Measurements from ENCODE around the gene HPGDS.
"Not testable (repeated sequence)": the region's sequence is repeated elsewhere in the genome, so short reads cannot be mapped to it uniquely, and the experiment has no call there.

HPGDS gene

DNA sequence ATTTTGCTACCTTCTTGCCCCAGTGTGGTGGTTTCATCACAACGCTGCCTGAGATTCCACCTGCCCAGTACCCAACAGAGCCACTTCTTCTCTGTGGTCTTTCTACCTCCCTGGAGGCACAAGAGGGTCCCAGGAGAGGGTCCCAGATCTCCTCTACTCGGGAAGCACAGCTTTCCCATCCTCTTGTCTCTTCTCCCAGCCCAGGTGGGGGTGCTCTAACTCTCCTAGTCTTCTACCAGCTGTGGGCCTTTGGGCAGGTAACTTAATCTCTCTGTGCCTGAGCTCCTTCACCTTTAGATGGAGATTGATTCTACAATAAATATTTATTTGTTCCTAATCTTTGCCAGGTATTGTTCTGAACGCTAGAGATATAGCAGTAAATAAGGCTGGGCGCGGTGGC, 1.8 kb upstream of the HPGDS start:
- Histone ChIP-seq H3K4me1 (ENCODE audit: control insufficient read depth, insufficient read depth, low read length) (peaks cover 5% of the 10 kb centered on the region), H3K27me3 (replicated peaks; ENCODE audit: control insufficient read depth, insufficient read depth, low read length) (no peaks in the 10 kb centered on the region), H3K36me3 (ENCODE audit: control insufficient read depth, insufficient read depth, low read length, severe bottlenecking) (no peaks in the 10 kb centered on the region), H3K9ac (ENCODE audit: low read length) (no peak overlapping the region), H3K9me3 (ENCODE audit: control insufficient read depth, low read length) (no peaks in the 10 kb centered on the region), H3K4me3 (ENCODE audit: low read length) (no peak overlapping the region)
- DNase-seq (ENCODE audit: low read depth): no peak

DNA sequence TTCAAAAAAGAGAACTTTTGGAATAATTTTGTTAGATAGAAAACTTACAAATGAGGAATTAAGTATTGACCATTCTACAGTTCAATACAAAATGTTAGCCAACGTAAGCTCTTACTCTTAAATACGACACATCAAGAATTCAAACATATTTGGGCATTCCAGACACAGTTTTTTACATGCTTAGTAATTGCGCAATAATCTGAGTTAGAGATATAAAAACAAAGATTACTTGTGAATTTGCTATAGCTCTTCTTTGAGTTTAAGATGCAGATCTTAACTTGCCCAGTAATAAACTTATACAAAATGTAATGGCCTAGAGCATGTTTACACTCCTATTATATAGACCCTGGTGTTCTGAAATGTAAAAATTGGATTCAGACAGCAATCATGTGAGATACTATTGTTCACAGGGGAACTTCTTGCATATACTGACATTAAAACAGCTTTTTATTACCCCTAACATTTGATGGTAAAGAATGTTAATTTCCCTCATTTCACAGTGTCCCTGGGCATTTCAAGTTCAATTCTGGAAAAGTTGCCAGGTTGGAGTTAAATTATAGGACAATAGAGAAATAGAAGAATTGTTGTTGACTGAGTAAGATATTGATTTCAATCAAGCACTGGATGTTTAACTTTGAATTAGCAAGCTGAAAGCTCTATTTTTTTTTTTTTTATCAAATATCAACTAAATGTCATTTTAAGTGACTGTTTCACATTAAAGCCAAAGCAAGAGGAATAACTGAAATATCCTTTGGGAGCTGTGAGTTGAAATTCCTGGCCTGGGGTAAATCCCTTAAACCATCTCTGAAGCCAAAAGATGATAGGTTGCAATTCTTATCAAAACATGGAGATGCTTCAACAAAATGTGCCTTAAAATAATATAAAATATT, 910 bp downstream of the HPGDS start:
- Histone ChIP-seq H3K27me3 (replicated peaks; ENCODE audit: control insufficient read depth, insufficient read depth, low read length) (no peaks in the 10 kb centered on the region), H3K9me3 (ENCODE audit: control insufficient read depth, low read length) (no peaks in the 10 kb centered on the region), H3K9ac (ENCODE audit: low read length) (no peak overlapping the region), H3K4me3 (ENCODE audit: low read length) (no peak overlapping the region), H3K36me3 (ENCODE audit: control insufficient read depth, insufficient read depth, low read length, severe bottlenecking) (no peaks in the 10 kb centered on the region), H3K4me1 (ENCODE audit: control insufficient read depth, insufficient read depth, low read length) (peaks cover 5% of the 10 kb centered on the region)
- DNase-seq (ENCODE audit: low read depth): peak; percentile 56

DNA sequence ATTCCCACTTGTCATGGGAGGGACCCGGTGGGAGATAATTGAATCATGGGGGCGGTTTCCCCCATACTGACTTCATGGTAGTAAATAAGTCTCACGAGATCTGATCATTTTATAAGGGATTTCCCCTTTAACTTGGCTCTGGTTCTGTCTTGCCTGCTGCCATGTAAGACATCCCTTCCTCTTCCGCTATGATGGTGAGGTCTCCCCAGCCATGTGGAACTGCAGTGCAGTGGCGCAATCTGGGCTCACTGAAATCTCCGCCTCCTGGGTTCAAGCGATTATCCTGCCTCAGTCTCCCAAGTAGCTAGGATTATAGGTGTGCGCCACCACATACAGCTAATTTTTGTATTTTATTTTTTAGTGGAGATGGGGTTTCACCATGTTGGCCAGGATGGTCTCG, 2.9 kb downstream of the HPGDS start:
- Histone ChIP-seq H3K9me3 (ENCODE audit: control insufficient read depth, low read length) (no peaks in the 10 kb centered on the region), H3K4me3 (ENCODE audit: low read length) (no peak overlapping the region), H3K9ac (ENCODE audit: low read length) (no peak overlapping the region), H3K27me3 (replicated peaks; ENCODE audit: control insufficient read depth, insufficient read depth, low read length) (no peaks in the 10 kb centered on the region), H3K4me1 (ENCODE audit: control insufficient read depth, insufficient read depth, low read length) (peaks cover 13% of the 10 kb centered on the region), H3K36me3 (ENCODE audit: control insufficient read depth, insufficient read depth, low read length, severe bottlenecking) (no peaks in the 10 kb centered on the region)
- DNase-seq (ENCODE audit: low read depth): no peak

DNA sequence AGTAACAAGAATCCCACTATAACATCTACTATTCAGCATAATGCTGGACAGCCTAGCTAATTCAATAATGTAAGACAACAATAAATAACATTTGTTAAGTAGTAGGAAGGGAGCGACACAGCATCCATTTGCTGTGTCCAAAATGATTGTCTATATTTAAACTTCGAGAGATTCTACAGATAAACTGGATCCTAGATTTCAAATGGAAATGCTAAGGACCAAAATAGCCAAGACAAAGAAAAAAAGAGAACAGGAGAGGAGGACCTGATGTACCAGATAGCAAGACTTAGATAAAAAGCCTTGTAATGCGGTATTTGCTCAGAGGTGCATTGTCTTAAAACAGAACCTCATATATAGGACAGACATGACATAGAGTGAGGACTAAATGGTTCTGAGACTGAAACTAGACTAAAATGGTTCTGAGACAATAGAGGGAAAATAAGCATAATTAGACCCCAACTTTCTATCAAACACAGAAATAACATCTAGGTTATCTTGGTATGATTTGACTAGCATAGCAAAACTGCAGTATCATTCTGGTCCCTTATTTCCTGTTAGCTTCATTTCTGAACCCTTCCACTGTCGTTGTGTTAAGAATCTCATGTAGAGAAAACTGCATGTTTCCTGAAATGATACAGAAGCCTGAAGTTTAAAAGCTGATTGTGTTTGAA, 3.8 kb downstream of the HPGDS start:
- Histone ChIP-seq H3K9me3 (ENCODE audit: control insufficient read depth, low read length) (no peaks in the 10 kb centered on the region), H3K9ac (ENCODE audit: low read length) (no peak overlapping the region), H3K4me3 (ENCODE audit: low read length) (no peak overlapping the region), H3K27me3 (replicated peaks; ENCODE audit: control insufficient read depth, insufficient read depth, low read length) (no peaks in the 10 kb centered on the region), H3K4me1 (ENCODE audit: control insufficient read depth, insufficient read depth, low read length) (peaks cover 22% of the 10 kb centered on the region), H3K36me3 (ENCODE audit: control insufficient read depth, insufficient read depth, low read length, severe bottlenecking) (no peaks in the 10 kb centered on the region)
- DNase-seq (ENCODE audit: low read depth): no peak

DNA sequence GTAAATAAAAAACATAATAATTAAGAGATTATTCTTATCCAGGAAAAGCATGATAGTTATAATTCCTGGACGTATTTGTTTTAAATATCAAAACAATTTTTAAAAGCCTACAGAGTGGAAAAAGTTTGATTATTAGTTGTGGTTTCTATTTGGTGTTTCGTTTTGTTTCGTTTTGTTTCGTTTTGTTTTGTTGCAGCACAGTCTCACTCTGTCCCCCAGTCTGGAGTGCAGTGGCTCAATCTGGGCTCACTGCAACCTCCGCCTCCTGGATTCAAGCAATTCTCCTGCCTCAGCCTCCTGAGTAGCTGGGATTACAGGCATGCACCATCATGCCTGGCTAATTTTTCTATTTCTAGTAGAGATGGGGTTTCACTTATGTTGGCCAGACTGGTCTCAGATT, 5.8 kb downstream of the HPGDS start:
- H3K36me3 ChIP-seq (ENCODE audit: control insufficient read depth, insufficient read depth, low read length, severe bottlenecking); H3K9ac ChIP-seq (ENCODE audit: low read length); H3K9me3 ChIP-seq (ENCODE audit: control insufficient read depth, low read length); H3K27me3 ChIP-seq (replicated peaks; ENCODE audit: control insufficient read depth, insufficient read depth, low read length); H3K4me3 ChIP-seq (ENCODE audit: low read length); DNase-seq (ENCODE audit: low read depth): not testable (repeated sequence)
- peaks cover 24% of the 10 kb centered on the region for H3K4me1 ChIP-seq (ENCODE audit: control insufficient read depth, insufficient read depth, low read length)

DNA sequence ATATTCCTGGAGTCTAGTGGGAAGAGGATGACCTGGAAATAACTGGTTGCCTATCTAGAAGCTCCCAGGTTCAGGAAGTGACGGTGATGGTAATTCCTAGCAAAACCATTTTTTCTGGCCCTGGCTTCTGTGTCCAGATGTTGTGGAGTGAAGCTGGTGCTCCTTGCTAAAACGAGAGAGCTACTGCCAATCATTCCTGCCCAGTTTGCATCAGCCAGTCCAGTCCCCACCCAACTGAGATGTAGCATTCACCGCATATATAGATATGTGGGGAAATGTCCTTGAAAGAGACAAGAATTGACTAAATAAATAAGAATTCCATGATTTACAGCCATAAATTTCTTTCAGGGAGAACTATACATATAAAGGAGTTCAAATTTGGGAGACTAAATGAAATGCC, 6.3 kb downstream of the HPGDS start:
- Histone ChIP-seq H3K9ac (ENCODE audit: low read length) (no peak overlapping the region), H3K4me1 (ENCODE audit: control insufficient read depth, insufficient read depth, low read length) (peaks cover 20% of the 10 kb centered on the region), H3K9me3 (ENCODE audit: control insufficient read depth, low read length) (no peaks in the 10 kb centered on the region), H3K27me3 (replicated peaks; ENCODE audit: control insufficient read depth, insufficient read depth, low read length) (peaks cover 5% of the 10 kb centered on the region), H3K4me3 (ENCODE audit: low read length) (no peak overlapping the region), H3K36me3 (ENCODE audit: control insufficient read depth, insufficient read depth, low read length, severe bottlenecking) (no peaks in the 10 kb centered on the region)
- no peak for DNase-seq (ENCODE audit: low read depth)

DNA sequence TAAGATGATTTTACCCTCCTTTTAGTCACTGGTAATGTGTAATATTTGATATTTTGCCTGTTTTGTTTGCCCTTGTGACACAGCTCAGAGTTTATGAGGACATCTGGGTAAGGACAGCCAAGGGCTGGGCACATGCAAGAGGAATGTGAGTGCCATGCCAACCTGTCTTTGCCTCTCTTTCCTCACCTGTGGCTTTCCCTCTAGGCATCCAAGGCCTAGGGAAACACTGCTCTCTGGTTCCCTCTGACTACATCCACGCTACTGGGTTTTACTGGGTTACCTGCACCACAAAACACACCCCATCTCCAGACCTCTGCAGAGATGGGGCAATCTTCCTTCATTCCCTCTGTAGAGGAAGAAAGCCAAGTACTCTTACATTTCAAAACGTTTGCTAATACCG, 7.7 kb downstream of the HPGDS start:
- H3K4me1 ChIP-seq (ENCODE audit: control insufficient read depth, insufficient read depth, low read length): peaks cover 20% of the 10 kb centered on the region
- no peak overlapping the region for H3K9ac ChIP-seq (ENCODE audit: low read length)
- no peak overlapping the region for H3K4me3 ChIP-seq (ENCODE audit: low read length)
- no peaks in the 10 kb centered on the region for H3K9me3 ChIP-seq (ENCODE audit: control insufficient read depth, low read length)
- DNase-seq (ENCODE audit: low read depth): no peak
- peaks cover 7% of the 10 kb centered on the region for H3K27me3 ChIP-seq (replicated peaks; ENCODE audit: control insufficient read depth, insufficient read depth, low read length)
- H3K36me3 ChIP-seq (ENCODE audit: control insufficient read depth, insufficient read depth, low read length, severe bottlenecking): no peaks in the 10 kb centered on the region

DNA sequence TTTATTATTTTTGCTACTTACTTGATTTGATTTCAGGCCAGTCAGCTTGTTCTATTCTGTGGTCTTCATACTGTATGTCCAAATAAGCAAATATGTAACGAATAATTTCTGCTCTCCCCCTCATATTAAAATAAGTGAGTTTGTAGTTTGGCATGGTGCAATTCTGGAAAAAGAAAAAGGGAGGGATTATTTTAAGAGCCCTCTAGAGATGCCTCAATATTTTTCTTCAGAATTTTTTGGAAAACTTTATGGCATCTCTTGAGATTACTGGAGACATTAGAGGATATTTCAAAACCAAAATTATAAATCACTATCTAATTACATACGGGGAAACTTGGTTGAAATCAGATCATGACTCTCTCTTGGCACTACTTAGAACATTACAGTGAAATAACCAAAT, 8.2 kb downstream of the HPGDS start:
- no peaks in the 10 kb centered on the region for H3K9me3 ChIP-seq (ENCODE audit: control insufficient read depth, low read length)
- H3K4me1 ChIP-seq (ENCODE audit: control insufficient read depth, insufficient read depth, low read length): peaks cover 20% of the 10 kb centered on the region
- no peak for DNase-seq (ENCODE audit: low read depth)
- peak overlapping the region; percentile 21 for H3K9ac ChIP-seq (ENCODE audit: low read length)
- peaks cover 11% of the 10 kb centered on the region for H3K27me3 ChIP-seq (replicated peaks; ENCODE audit: control insufficient read depth, insufficient read depth, low read length)
- H3K36me3 ChIP-seq (ENCODE audit: control insufficient read depth, insufficient read depth, low read length, severe bottlenecking): no peaks in the 10 kb centered on the region
- no peak overlapping the region for H3K4me3 ChIP-seq (ENCODE audit: low read length)

DNA sequence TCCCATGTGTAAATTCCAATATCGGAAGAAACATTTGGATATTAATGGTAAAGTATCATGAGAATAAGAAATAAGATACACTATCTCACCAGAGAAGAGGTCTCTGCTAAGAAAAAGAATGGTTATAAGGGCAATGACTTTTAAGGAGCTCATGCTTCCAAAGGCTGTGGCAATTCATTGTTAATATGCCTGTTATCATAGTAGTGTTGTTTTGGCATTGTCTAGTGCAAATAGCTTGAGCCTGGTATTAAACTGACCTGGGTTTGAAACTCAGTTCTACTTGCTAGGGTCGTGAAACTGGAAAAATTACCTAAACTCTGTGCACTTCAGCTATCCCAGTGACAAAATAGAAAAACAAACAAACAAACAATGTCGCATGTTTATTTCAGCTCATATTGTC, 8.8 kb downstream of the HPGDS start:
- H3K9ac ChIP-seq (ENCODE audit: low read length): peak overlapping the region; percentile 21
- H3K9me3 ChIP-seq (ENCODE audit: control insufficient read depth, low read length): no peaks in the 10 kb centered on the region
- H3K36me3 ChIP-seq (ENCODE audit: control insufficient read depth, insufficient read depth, low read length, severe bottlenecking): no peaks in the 10 kb centered on the region
- peaks cover 20% of the 10 kb centered on the region for H3K4me1 ChIP-seq (ENCODE audit: control insufficient read depth, insufficient read depth, low read length)
- H3K27me3 ChIP-seq (replicated peaks; ENCODE audit: control insufficient read depth, insufficient read depth, low read length): peaks cover 13% of the 10 kb centered on the region
- DNase-seq (ENCODE audit: low read depth): no peak
- peak overlapping the region; percentile 11 for H3K4me3 ChIP-seq (ENCODE audit: low read length)

DNA sequence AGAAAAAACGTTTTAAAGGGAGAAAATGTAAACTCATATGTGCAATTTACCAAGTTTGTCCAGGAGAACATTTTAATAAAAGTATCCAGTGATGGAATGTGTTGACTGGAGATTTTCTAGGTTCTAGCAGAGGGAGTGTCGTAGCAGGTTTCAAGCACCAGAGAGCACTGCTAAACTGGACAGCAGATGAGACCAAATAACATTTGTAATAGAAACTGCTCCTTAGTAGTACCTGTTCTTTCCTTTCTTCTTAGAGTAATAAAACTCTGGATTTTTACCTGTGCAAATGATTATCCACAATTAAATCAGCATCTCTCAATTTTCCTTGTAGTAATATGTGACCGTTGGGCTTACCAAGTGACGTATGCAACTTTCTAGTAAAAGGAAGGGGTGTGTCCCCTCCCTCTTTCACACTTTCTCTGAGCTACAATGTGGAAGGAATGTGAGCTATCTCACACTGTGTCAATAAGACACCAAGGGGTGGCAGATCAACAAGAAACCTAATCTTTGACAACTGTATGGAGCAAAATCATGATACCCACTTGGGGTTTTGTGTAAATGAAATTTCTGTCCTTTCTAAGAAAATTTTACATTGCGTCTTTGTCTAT, 9.5 kb downstream of the HPGDS start:
- no peak overlapping the region for H3K4me3 ChIP-seq (ENCODE audit: low read length)
- no peak for DNase-seq (ENCODE audit: low read depth)

DNA sequence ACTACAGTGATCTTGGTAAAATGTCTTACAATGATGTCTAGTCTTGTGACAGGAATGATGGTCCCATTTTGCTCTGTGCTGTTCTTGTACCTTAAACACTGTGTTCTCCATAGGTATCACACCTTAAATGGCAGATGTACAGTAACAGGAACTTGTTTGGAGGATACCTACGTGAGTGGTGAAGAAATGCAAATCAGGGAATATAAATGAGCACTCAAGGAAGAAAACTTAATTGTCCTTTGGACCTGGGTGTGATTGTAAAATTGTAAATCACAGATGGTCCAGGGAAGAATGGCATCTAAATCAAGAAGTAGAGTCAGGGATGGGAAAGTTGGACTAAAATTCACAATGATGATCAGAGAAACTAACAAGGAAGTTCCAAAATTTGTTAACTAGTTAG, 12.7 kb downstream of the HPGDS start:
- H3K4me3 ChIP-seq (ENCODE audit: low read length): no peak overlapping the region
- H3K36me3 ChIP-seq (ENCODE audit: control insufficient read depth, insufficient read depth, low read length, severe bottlenecking): no peaks in the 10 kb centered on the region
- no peak overlapping the region for H3K9ac ChIP-seq (ENCODE audit: low read length)
- H3K9me3 ChIP-seq (ENCODE audit: control insufficient read depth, low read length): peaks cover 27% of the 10 kb centered on the region
- peaks cover 13% of the 10 kb centered on the region for H3K4me1 ChIP-seq (ENCODE audit: control insufficient read depth, insufficient read depth, low read length)
- DNase-seq (ENCODE audit: low read depth): no peak
- H3K27me3 ChIP-seq (replicated peaks; ENCODE audit: control insufficient read depth, insufficient read depth, low read length): peaks cover 13% of the 10 kb centered on the region

More for the DNA sequence above, 9.5 kb downstream of the HPGDS start:
- H3K27me3 ChIP-seq (replicated peaks; ENCODE audit: control insufficient read depth, insufficient read depth, low read length): peaks cover 13% of the 10 kb centered on the region
- H3K9ac ChIP-seq (ENCODE audit: low read length): no peak overlapping the region
- no peaks in the 10 kb centered on the region for H3K9me3 ChIP-seq (ENCODE audit: control insufficient read depth, low read length)
- no peaks in the 10 kb centered on the region for H3K36me3 ChIP-seq (ENCODE audit: control insufficient read depth, insufficient read depth, low read length, severe bottlenecking)
- H3K4me1 ChIP-seq (ENCODE audit: control insufficient read depth, insufficient read depth, low read length): peaks cover 20% of the 10 kb centered on the region

All from adipocyte (in vitro differentiated cells).